CD14-positive monocyte (primary cell): ENCODE results near the gene FBXL17. TPM values are rescaled to one million over a fixed set of nuclear protein-coding genes. Genes with fewer than 3 reads are reported as not detected.

Source experiments
- DNase-seq, 3 donors: peaks; one replicate each; pipeline ENCODE4 v3.0.0-alpha.2; 2011 to 2022
- H2AFZ ChIP-seq: 2 replicates; pipeline ENCODE4 v1.6.0; 2012; ENCODE audit warnings: mild to moderate bottlenecking, low read depth, low read length, inconsistent platforms; ENCODE audit not compliant: insufficient read depth, poor library complexity, severe bottlenecking
- H3K27ac ChIP-seq, 2 donors: 1 replicate in 1 of 2; 2 replicates in 1 of 2; pipeline ENCODE4 v1.5.1; 2012 to 2013; ENCODE audit warnings: low read length in 2 of 2, control low read depth in 1 of 2, inconsistent platforms in 1 of 2, low read depth in 1 of 2, mild to moderate bottlenecking in 1 of 2
- H3K27me3 ChIP-seq, 2 donors: one replicate each; pipeline versions ENCODE4 v1.6.0 to v1.6.1; 2011 to 2013; ENCODE audit warnings: low read length in 2 of 2; ENCODE audit not compliant: control insufficient read depth in 2 of 2, insufficient read depth in 2 of 2
- H3K36me3 ChIP-seq, 2 donors: replicated peaks in 1 of 2; 1 replicate in 1 of 2; 2 replicates in 1 of 2; pipeline versions ENCODE4 v1.5.1 to v1.6.1; 2012 to 2013; ENCODE audit warnings: low read length in 2 of 2, control low read depth in 1 of 2, inconsistent platforms in 1 of 2, mild to moderate bottlenecking in 1 of 2; ENCODE audit not compliant: insufficient read depth in 2 of 2, control insufficient read depth in 1 of 2
- H3K4me1 ChIP-seq, 2 donors: 1 replicate in 1 of 2; 2 replicates in 1 of 2; pipeline versions ENCODE4 v1.5.1 to v1.6.1; 2012 to 2013; ENCODE audit warnings: low read length in 2 of 2, control low read depth in 1 of 2, inconsistent platforms in 1 of 2, mild to moderate bottlenecking in 1 of 2, moderate library complexity in 1 of 2; ENCODE audit not compliant: insufficient read depth in 2 of 2, control insufficient read depth in 1 of 2
- H3K4me2 ChIP-seq: replicated peaks from 2 replicates; pipeline ENCODE3; 2012; ENCODE audit warnings: low read length, moderate library complexity, mild to moderate bottlenecking; ENCODE audit not compliant: poor library complexity, severe bottlenecking; ENCODE audit errors: extremely low read depth
- H3K4me3 ChIP-seq, 3 experiments: fragments of 200-600 bp in 1 of 3; sonication (generic) in 1 of 3; replicated peaks in 1 of 3; 1 replicate in 2 of 3; 2 replicates in 1 of 3; pipeline ENCODE4 v1.5.1; 2011 to 2013; ENCODE audit warnings: low read length in 3 of 3, mild to moderate bottlenecking in 3 of 3, control low read depth in 2 of 3, low read depth in 2 of 3, inconsistent platforms in 1 of 3, moderate library complexity in 1 of 3
- H3K79me2 ChIP-seq: 2 replicates; pipeline ENCODE4 v1.6.0; 2012; ENCODE audit warnings: mild to moderate bottlenecking, control low read depth, inconsistent platforms, low read length, moderate library complexity; ENCODE audit not compliant: insufficient read depth
- H3K9ac ChIP-seq: 2 replicates; pipeline ENCODE4 v1.6.0; 2017; ENCODE audit warnings: low read length, mild to moderate bottlenecking; ENCODE audit not compliant: insufficient read depth, poor library complexity, severe bottlenecking
- H3K9me3 ChIP-seq, 2 donors: replicated peaks in 1 of 2; 1 replicate in 1 of 2; 2 replicates in 1 of 2; pipeline versions ENCODE4 v1.5.1 to v1.6.1; 2012 to 2013; ENCODE audit warnings: low read length in 2 of 2, control low read depth in 1 of 2; ENCODE audit not compliant: control insufficient read depth in 1 of 2, insufficient read depth in 1 of 2
- H4K20me1 ChIP-seq: 2 replicates; pipeline ENCODE4 v1.6.0; 2012; ENCODE audit warnings: mild to moderate bottlenecking, low read length, control low read depth, moderate library complexity; ENCODE audit not compliant: insufficient read depth
- H3K27ac Mint-ChIP-seq, 7 donors: one replicate each; pipeline ENCODE4 v1.8.0; 2020; ENCODE audit warnings: mild to moderate bottlenecking in 7 of 7, mixed read lengths in 7 of 7, moderate library complexity in 6 of 7, inconsistent platforms in 2 of 7
- H3K27me3 Mint-ChIP-seq, 3 donors: one replicate each; pipeline ENCODE4 v1.8.0; 2021 to 2022; ENCODE audit warnings: low read depth in 3 of 3, mild to moderate bottlenecking in 3 of 3, mixed read lengths in 3 of 3, moderate library complexity in 3 of 3, inconsistent platforms in 1 of 3
- H3K36me3 Mint-ChIP-seq, 2 donors: one replicate each; pipeline ENCODE4 v1.8.0; 2020; ENCODE audit warnings: mixed read lengths in 2 of 2, inconsistent platforms in 1 of 2, mild to moderate bottlenecking in 1 of 2
- H3K4me1 Mint-ChIP-seq: one replicate; pipeline ENCODE4 v1.8.0; 2020; ENCODE audit warnings: mild to moderate bottlenecking, mixed read lengths
- H3K4me3 Mint-ChIP-seq, 2 donors: one replicate each; pipeline ENCODE4 v1.8.0; 2020; ENCODE audit warnings: mild to moderate bottlenecking in 2 of 2, mixed read lengths in 2 of 2, moderate library complexity in 1 of 2
- H3K9me3 Mint-ChIP-seq, 7 donors: one replicate each; pipeline ENCODE4 v1.8.0; 2020 to 2022; ENCODE audit warnings: mixed read lengths in 7 of 7, mild to moderate bottlenecking in 6 of 7, moderate library complexity in 6 of 7, inconsistent platforms in 2 of 7
- CTCF ChIP-seq: fragments of 200-600 bp; IDR thresholded peaks from one replicate; pipeline ENCODE4 v1.8.0; 2022; ENCODE audit warnings: antibody characterized with exemption, mild to moderate bottlenecking
- WGBS: methylation state at CpG from one replicate; pipeline ENCODE4 v1.1.5; 2013; ENCODE audit warnings: missing lambda C conversion rate; ENCODE audit not compliant: insufficient coverage; 5-methylcytosine and 5-hydroxymethylcytosine counted together
- intact Hi-C, 2 donors: fragments of 100-400 bp; cut with micrococcal nuclease; formaldehyde crosslinking; loops; one replicate each; pipeline versions ENCODE4 v1.15.0 to v1.15.1; 2023
- polyA plus RNA-seq, 3 donors: library from polyadenylated mRNA; depleted of rRNA in 1 of 3; unstranded in 2 of 3; stranded (reverse) in 1 of 3; fragments of 300-500 nt in 2 of 3; fragments of >200 nt in 1 of 3; fragmentation: Illumina TruSeq in 2 of 3; gene quantifications; 1 replicate in 2 of 3; 2 replicates in 1 of 3; pipeline ENCODE4 v1.2.3, GENCODE V29; 2012 to 2021

Gene FBXL17
- polyA plus RNA-seq, 3 donors: 1.5 to 6.6 (median 2.0) TPM

DNA sequence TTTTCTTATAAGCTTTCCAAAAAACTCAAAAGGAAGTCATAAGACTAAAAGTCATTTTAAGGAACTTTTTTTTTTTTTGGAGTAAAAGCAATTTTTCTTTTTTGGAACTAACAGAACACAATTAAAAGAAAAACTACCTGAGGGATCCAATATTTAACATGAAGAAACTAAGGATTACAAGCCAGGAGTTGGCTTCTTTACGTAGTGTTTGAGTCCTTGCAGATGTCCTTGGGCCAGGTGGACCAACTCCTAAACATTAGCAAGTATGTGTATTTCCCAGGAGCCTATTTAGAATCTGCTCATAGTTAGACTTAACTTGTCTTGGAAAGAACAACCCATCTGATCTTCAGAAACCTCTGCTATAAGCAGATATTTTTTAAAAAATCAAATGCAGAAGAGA lies 557.1 kb downstream of the FBXL17 start:
- peaks cover 2 to 20% (median 9%) of the 10 kb centered on the region in 7 donors for H3K9me3 Mint-ChIP-seq
- no peaks in the 10 kb centered on the region for H3K79me2 ChIP-seq
- no peaks in the 10 kb centered on the region for H3K36me3 Mint-ChIP-seq
- H3K27me3 Mint-ChIP-seq: peaks cover 0 to 3% (median 1%) of the 10 kb centered on the region in 3 donors
- peaks cover 0 to 10% of the 10 kb centered on the region in 2 donors for H3K9me3 ChIP-seq
- H3K4me1 ChIP-seq: no peaks in the 10 kb centered on the region
- WGBS: no CpG with 5 or more reads among the region's 1 CpG
- H4K20me1 ChIP-seq: no peaks in the 10 kb centered on the region
- no peak overlapping the region for H3K4me3 ChIP-seq
- H3K9ac ChIP-seq: no peak overlapping the region
- no peaks in the 10 kb centered on the region for H3K4me1 Mint-ChIP-seq
- H3K27me3 ChIP-seq: no peaks in the 10 kb centered on the region
- H3K36me3 ChIP-seq: no peaks in the 10 kb centered on the region
- no peak overlapping the region for H3K27ac ChIP-seq
- no peak for DNase-seq
- no peak overlapping the region for H3K4me3 Mint-ChIP-seq
- intact Hi-C loops: no loop called here
- no peak overlapping the region for H3K4me2 ChIP-seq
- TF ChIP-seq CTCF: no peak
- H2AFZ ChIP-seq: no peak overlapping the region
- H3K27ac Mint-ChIP-seq: no peak overlapping the region

GRCh38 chr5:107821288-107821687 lies 560.6 kb downstream of the FBXL17 start:
- H3K4me2 ChIP-seq: no peak overlapping the region
- H3K27ac Mint-ChIP-seq: no peak overlapping the region
- H3K4me1 ChIP-seq: no peaks in the 10 kb centered on the region
- WGBS: 100% methylated on average over 1 of the region's 3 CpGs
- no peak overlapping the region for H2AFZ ChIP-seq
- no peak overlapping the region for H3K9ac ChIP-seq
- no peaks in the 10 kb centered on the region for H3K4me1 Mint-ChIP-seq
- intact Hi-C loops: no loop called here
- peaks cover 2 to 18% (median 7%) of the 10 kb centered on the region in 7 donors for H3K9me3 Mint-ChIP-seq
- H3K27me3 Mint-ChIP-seq: peaks cover 0 to 1% (median 0%) of the 10 kb centered on the region in 3 donors
- H3K27me3 ChIP-seq: no peaks in the 10 kb centered on the region
- TF ChIP-seq CTCF: no peak
- H3K27ac ChIP-seq: no peak overlapping the region
- no peaks in the 10 kb centered on the region for H3K36me3 ChIP-seq
- no peak overlapping the region for H3K4me3 ChIP-seq
- H3K79me2 ChIP-seq: no peaks in the 10 kb centered on the region
- H3K9me3 ChIP-seq: peaks cover 0 to 6% of the 10 kb centered on the region in 2 donors
- no peak overlapping the region for H3K4me3 Mint-ChIP-seq
- no peaks in the 10 kb centered on the region for H3K36me3 Mint-ChIP-seq
- no peak for DNase-seq
- no peaks in the 10 kb centered on the region for H4K20me1 ChIP-seq
